CD4-positive, alpha-beta T cell treated with Interleukin-2 at 100 ng/mL for 4 hours (primary cell): ENCODE data around the gene FAM13A.
"Not testable (repeated sequence)": the region's sequence is repeated elsewhere in the genome, so short reads cannot be mapped to it uniquely, and the experiment has no call there.

Source experiments
- DNase-seq: peaks from one replicate; pipeline ENCODE4 v3.0.0-alpha.2; 2020; ENCODE audit warnings: low spot score

The FAM13A gene

DNA sequence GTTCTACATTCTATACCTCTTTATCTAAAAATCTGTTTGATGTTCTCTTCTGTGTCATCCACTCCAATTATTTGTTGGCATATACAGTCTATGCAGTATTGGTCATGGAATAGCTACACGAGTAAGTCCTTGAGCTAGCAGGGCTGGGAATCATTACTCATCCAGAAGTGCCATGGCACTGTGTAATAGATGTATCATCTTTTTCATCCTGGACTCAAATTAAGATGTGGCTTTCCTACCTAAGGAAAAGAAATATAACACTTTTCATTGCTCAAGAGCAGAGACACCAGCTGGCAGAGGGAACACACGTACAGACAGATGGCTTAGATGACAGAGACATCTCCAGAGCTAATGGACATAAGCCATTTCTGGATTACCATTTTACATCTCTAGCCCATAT is 159.8 kb downstream of the FAM13A start:
- no peak for DNase-seq

DNA sequence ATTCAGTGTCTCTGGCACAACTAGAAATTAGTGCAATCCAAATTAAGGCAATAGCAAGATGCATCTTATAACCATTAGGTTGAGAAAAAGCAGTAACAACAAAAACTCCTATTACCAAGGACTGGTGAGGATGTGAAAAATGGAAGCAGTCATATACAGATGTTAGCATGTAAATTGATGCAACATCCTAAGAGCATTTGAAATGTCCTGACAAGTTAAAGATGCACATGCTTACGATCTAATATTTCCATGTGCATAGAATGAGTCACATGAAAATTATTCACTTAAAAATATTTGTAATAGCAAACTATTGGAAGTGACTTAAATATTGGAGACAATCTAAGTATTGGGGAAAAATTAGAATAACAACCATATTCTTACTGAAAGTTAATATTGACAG is 163.0 kb downstream of the FAM13A start:
- no peak for DNase-seq

DNA sequence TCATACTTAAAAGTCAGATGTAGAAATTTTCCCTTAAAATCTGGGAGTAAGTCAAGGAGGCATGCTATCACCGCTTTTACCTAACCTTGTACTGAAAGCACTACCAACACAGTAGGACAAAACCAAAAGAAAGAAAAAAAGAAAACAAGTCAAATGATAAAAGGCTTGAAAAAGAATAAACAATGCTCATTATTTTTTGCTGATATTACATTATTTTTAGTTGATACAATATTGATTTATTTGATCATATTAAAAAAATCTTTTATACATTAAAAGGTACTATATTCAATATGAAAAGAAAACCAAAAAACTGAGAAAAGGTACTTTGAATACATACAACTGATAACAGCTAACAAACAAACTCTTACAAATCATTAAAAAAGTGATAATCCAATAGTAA is 164.3 kb downstream of the FAM13A start:
- DNase-seq: no peak

DNA sequence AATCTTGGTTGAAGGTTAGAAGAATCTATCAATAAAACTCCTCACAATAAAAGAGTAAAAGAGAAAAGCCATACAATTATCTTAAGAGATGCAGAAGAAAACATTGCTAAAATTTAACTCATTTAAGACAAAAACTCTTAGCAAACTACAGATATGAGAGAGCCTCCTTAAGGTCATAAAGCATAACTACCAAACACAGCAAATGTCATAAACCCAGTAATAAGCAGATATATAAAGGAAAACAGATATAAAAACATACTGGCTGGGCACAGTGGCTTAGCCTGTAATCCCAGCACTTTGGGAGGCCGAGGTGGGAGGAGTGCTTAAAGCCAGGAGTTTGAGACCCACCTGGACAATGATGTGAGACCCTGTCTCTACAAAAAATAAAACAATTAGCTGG is 165.3 kb downstream of the FAM13A start:
- DNase-seq: no peak

DNA sequence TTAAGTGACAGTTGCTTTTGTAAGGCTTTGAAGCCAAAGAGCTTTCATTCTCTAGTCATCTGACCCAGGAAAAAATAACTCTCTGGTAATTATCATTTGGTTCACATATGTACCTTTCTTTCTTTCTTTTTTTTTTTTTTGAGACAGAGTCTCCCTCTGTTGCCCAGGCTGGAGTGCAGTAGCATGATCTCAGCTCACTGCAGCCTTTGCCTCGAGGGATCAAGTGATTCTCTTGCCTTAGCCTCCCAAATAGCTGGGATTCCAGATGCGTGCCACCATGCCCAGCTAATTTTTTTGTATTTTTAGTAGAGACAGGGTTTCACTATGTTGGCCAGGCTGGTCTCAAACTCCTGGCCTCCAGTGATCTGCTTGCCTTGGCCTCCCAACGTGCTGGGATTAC is 169.6 kb downstream of the FAM13A start:
- not testable (repeated sequence) for DNase-seq

DNA sequence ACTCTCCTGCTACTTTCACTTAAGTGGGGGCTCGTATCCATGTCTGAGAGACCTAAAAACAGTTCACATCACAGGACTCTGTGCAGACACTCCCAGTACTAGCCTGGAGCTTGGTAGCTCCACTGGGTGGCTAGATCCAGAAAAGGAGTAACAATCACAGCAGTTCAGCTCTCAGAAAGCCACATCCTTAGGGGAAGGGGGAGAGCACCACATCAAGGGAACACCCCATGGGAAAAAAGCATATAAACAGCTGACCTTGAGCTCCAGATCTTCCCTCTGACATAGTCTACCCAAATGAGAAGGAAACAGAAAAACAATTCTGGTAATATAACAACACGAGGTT is 175.8 kb downstream of the FAM13A start:
- DNase-seq: no peak

DNA sequence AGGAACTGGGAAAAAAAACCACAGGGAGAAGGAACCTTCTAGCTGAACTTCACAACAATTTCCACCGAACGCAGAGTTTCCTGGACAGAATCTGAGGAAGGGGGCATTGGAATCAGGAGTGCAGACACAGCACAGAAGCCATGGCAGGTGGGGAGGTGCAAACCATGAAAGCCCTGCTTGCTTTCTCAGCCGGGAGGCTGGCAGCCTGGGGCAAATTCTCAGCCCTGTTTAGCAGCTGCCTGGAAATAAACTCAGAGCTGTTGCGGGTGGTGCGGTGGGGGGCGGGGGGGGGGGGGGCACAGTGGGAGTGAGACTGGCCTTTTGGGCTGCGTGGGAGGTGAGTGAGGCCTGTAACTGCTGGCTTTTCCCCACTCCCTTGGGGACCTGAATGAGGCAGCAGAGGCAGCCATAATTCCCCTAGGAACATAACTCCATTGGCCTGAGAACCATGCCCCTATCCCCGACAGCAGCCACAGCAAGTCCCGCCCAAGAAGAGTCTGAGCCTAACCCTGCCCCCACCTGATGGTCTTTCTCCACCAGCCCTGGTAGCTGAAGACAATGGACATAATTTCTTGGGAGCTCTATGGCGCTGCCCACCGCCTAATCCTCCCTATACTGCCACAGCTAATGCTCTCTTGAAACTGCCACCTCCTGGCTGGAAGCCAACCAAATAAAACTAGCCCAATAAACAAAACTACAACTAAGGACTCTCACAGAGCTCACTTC is 176.3 kb downstream of the FAM13A start:
- no peak for DNase-seq

DNA sequence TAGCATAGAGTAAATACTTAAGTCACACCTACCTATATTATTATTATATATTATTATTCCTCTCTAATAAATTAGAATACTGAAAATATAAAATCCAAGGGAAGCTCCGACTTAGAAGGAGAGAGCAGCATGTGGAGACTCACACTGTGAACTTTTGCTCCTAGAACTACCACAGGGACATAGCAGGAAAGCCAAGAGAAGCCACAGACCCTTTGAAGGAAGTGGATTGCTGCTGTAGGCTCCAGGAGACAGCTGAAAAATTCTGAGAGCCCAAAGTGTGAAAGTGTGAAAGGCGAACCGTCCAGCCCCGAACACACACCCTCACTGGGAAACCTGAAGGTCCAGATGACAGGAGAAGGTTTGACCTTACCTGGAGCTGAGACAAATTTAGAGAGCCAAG is 177.0 kb downstream of the FAM13A start:
- no peak for DNase-seq

DNA sequence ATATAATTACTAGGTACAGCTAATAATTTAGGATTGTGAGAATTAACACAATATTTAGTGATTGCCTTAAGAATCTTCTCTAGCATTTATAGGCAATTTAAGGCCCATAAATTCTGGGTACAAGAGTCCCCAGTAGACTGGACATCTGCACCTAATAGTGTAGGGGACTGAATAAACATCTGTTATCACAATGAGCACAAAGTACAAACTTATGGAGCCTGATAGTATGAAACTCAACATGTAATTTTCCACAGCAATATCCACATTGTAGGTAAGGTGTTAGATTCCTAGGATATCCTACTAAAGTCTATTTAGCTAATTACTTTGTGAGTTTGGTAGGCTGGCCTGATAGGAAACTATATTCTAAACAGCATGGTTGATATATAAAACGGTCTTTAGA is 178.3 kb downstream of the FAM13A start:
- no peak for DNase-seq

DNA sequence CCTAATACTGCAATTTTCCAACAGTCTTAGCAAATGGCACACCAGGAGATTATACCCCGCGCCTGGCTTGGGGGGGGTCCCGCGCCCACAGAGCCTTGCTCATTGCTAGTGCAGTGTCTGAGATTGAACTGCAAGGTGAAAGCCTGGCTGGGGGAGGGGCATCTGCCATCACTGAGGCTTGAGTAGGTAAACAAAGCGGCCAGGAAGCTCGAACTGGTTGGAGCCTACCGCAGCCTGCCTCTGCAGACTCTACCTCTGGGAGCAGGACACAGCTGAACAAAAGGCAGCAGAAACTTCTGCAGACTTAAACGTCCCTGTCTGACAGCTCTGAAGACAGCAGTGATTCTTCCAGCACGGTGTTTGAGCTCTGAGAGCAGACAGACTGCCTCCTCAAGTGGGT is 186.6 kb downstream of the FAM13A start:
- no peak for DNase-seq

DNA sequence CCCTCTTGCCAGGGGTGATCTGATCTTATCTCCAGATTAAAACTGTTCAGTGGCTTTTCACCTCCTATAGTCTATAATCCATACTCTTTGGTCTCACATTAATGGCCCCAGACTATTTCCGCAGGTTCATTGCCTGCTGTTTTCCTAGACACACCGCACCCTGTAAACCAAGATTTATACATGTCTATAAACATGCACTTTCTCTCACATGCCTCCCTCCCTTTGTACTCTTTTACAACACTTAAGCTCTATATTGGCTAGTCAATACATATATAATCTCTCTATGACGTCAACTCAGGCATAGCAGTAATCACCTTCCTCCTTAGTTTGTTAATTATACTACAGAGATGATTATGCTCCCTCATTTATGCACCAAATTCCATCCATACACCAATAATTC is 188.5 kb downstream of the FAM13A start:
- no peak for DNase-seq

DNA sequence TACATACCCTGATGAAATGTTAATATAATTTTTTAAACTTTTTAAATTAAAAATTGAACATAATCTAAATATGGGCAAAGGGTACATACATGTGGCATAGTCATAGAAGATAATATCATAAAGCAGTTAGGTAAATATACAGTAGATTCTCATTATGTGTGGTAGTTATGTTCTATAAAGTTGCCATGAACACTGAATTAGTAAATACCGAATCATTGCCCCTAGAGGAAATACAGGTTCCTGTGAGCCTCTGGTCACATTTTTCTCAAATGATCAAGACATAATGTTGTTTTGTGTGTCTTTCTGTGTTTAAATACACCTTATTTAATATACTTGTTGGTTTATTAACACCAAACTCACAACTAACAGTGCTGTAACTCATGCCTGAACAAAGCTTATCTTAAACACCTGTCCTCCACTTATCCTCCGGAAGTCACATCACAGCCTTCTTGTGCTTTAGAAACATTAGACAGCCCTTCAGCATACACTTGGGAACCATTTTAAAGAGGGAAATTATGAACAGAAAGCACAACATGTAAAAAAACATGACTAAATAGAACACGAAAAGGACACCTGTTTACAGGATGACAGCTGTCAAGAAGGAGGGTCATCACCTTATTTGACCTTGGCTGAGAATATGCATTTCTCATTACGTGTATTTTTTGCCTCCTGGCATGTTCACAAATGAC is 190.0 kb downstream of the FAM13A start:
- no peak for DNase-seq

DNA sequence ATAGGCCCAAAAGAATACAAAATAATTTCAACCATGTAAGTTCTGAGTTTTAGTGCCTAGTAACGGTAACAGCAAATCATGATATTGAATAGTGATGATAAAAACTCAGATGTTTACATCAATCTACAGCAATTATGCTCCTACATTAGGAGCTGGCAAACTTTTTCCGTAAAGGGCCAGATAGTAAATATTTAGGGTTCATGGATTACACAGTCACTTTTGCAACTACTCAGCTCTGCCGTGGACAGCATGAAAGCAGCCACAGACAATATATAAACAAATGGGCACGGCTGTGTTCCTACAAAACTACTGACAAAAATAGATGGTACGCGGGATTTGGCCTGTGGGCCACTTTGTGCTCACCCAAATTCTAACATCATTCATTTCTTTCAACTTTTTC is 191.5 kb downstream of the FAM13A start:
- DNase-seq: no peak

DNA sequence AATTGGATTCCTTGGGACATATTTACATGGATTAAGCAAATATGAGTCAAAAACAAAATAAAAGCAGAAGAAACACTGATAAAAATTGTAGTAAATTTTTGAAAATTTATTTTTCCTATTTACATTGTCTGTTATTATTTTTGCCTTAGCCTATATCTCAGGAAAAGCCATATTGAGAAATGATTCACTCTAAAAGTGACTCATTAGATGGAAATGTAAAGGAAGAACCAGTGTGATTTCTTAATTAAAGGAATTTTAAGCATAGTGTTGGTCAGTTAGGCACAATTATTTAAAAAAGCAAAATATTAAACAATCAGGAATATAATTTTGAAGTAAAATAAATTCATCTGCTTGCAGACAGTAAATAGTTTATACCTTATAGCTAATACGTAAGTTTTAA is 191.9 kb downstream of the FAM13A start:
- no peak for DNase-seq

DNA sequence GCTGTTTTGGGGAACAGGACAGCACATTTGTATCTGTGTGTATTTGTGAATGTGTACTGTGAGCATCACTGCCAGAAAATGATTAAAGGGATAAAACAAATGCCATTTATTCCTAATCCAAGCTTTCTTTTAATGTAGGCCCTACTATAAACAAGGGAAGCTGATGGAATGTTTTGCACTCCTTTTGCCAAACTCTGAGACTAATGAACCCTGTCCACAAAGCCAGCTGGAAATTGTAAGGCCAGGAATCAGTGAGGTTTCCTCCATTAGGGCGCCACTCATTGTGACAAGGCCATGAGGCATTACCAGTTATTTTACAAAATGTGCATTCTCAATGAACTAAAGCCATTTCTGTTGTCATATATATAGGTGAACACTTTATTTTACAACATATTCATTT is 196.4 kb downstream of the FAM13A start:
- no peak for DNase-seq

DNA sequence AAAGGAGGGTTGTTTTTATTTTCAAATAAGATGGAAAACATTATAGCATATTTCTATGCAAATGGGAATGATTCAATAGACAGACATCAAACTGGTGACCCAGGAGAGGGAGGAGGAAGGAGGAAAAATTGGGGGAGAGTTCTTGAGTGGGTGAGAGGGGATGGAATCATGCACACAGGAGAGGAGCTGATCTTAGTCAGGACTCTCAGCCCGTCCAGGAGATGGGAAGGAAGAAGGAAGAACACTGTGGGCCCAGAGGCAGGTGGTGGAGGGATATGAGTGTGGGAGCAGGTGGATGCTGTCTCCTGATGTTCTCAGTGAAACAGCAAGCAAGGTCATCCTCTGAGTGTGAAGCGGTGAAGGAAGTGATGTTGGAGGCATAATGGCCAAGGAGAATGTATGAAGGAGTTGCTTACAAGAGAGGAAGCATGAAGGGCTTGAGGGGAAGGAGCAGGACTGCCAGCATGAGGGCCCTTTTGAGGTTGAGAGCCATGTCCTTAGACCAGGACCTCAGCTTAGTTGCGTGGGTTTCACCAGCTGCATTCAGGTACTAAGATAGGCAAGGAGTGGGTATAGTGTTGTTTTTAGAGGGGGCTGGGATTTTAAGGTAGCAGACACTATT is 197.7 kb downstream of the FAM13A start:
- DNase-seq: no peak

DNA sequence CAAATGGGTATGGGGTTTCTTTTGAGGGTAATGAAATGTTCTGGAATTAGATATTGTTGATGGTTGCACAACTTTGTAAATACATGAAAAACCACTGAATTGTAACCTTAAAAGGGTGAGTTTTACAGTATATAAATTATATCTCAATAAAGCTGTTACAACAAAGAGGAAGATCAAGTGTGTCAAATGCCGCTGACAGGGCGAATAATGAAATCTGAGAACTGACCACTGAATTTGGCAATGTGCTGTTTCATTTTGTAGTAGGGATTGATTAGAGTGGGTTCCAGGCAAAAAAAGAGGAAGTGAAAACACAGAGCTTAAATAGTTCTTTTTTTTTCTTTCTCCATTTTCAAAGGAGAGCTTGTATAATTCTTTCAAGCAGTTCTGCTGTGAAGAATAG is 198.2 kb downstream of the FAM13A start:
- DNase-seq: no peak

DNA sequence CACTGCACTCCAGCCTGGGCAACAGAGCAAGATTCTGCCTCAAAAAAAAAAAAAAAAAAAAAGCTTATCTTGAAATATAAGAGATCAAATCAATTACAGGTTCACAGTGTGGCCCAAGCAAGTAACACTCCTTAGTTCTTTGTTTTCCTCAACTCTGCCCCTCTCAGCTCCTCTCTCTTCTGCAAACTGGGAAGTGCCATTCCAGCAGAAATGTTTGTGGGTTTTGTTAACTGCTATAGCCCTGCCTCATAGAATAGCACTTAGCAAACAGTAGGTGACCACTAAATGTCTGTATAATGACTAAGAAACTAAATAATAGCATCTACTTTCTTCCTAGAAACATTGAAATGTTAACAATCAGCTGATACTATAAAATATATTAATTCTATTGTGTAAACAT is 199.4 kb downstream of the FAM13A start:
- no peak for DNase-seq

DNA sequence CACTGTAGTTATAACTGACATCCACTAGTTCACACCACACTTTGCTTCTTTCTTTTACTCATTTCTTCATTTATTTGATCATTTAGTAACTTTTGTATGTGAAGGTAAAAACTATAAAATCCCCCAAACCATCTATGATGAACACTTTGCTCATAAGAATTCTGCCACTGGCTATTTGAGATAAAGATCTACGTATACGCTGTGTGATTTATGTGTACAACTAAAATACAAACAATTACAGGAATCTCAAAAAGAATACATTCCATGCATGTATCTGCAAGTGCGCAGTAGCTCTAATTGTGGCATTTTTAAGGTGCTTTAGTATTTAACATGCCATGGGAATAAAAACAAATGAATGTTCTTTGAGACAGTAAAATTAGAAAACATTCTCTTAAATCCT is 202.5 kb downstream of the FAM13A start:
- DNase-seq: no peak

DNA sequence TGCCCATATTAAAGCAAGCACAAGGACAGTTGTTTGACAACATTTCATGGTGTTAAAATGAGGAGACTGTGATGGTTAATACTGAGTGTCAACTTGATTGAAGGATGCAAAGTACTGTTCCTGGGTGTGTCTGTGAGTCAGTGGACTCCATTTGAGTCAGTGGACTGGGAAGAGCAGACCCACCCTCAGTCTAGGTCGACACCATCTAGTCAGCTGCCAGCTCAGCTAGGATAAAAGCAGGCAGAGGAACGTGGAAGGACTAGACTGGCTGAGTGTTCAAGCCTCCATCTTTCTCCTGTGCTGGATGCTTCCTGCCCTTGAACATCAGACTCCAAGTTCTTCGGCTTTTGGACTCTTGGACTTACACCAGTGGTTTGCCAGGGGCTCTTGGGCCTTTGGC is 203.4 kb downstream of the FAM13A start:
- not testable (repeated sequence) for DNase-seq

DNA sequence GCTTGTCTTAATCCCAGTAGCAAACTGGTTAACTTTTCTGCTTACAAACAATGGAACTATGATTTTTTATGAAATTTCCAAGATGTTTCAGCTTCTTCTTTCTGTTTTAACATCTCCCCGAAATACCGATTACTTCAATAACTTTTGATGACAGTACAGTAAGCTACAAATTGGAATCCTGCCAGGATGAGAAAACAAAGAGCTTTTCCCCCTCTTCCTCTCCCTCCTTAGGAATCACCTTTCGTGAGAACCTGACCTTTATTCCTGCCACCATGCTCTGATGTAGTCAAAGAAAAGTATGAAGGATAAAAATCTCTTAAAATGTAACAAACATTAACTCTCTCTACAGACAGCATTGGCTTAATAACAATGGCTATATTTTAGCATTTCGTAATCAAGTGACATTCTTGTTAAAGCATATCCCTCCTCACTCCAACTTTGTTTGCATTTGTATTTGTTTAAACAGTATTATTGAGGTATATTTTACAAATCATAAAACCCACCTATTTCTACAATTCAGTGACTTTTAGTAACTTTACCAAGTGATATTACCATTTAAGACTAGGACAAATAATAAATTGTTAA is 210.7 kb downstream of the FAM13A start:
- no peak for DNase-seq

DNA sequence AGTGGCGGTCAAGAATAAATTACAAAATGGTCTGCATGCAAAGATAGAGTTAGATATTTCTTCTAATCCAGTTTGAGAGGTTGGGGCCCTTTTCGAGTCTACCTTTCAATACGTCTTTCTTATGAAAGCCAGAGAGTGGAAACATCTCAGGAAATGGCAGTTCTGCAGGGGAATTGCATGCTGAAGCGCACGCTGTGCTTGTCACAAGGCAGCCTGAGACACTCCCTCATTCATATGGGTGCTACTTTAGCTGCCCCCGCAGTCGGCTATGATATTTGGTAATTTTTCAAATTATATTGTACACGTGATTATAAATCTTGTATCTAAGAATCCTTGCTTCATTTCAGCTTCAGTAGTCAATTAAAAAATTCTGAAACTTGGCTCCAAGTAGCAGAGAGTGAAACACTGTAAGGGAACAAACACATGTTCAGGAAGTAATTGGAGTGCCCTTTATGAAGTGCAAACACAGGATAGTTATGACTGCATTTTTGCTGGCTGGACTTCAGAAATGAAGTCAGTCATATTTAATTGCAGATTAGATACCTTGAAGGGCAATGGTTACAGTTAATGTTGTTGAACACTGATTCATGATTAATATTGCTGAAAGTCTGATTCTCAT is 213.8 kb downstream of the FAM13A start:
- no peak for DNase-seq

DNA sequence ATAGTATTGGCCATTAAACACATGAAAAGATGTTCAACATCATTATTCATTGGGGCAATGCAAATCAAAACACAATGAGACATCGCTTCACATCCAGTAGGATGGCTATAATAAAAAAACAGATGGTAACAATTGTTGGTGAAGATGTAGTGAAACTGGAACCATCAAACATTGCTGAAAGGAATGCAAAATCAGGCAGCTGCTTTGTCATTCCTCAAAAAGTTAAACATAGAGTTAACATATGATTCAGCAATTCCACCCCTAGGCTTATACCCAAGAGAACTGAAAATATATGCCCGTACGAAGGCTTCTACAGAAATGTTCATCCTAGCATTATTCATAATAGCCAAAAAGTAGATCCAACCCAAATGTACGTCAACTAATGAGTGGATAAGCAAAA is 215.3 kb downstream of the FAM13A start:
- DNase-seq: no peak
